GM10266 (cell line): ENCODE results near the gene GRK2.
A peak's percentile ranks its signal among the peaks of the same experiment; 100 is the strongest.

Experiments used
- DNase-seq: peaks from one replicate; pipeline ENCODE4 v3.0.0; 2012; ENCODE audit errors: extremely low spot score
- TF ChIP-seq, protein P1 (sequence below): IDR thresholded peaks from 2 replicates; pipeline ENCODE4 v1.5.1; 2012; ENCODE audit warnings: mild to moderate bottlenecking, low read depth; ENCODE audit not compliant: control insufficient read depth, insufficient read depth; ENCODE audit errors: missing control alignments

GRK2 gene

DNA sequence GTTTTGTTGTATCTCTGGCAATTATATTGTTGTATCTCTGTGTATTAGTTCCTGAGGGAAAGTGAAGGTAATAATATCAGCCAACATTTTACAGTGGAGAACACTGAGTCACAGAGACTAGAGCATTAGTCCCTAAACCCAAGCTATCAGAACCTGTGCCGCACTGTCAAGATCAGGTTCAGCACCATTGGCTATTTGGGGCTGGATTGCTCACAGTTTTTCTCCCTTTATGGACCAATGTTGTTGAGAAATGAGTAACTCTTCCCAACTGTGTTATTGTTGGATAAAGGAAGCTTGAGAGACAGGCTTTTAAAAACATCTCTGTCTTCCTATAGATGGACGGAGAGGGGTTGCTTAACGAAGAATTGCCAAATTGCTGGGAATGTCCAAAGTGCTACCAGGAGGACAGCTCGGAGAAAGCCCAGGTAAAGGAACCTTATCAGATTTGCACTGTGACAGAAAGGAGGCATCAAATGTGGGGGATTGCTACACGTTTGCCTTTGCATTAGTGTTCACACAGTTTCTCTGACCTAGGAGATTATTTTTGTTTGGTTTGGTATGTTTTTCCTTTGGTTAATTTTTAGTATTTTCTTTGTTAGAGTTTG lies 18.2 kb upstream of the GRK2 start:
- TF ChIP-seq, protein P1, sequence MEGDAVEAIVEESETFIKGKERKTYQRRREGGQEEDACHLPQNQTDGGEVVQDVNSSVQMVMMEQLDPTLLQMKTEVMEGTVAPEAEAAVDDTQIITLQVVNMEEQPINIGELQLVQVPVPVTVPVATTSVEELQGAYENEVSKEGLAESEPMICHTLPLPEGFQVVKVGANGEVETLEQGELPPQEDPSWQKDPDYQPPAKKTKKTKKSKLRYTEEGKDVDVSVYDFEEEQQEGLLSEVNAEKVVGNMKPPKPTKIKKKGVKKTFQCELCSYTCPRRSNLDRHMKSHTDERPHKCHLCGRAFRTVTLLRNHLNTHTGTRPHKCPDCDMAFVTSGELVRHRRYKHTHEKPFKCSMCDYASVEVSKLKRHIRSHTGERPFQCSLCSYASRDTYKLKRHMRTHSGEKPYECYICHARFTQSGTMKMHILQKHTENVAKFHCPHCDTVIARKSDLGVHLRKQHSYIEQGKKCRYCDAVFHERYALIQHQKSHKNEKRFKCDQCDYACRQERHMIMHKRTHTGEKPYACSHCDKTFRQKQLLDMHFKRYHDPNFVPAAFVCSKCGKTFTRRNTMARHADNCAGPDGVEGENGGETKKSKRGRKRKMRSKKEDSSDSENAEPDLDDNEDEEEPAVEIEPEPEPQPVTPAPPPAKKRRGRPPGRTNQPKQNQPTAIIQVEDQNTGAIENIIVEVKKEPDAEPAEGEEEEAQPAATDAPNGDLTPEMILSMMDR = no peak

DNA sequence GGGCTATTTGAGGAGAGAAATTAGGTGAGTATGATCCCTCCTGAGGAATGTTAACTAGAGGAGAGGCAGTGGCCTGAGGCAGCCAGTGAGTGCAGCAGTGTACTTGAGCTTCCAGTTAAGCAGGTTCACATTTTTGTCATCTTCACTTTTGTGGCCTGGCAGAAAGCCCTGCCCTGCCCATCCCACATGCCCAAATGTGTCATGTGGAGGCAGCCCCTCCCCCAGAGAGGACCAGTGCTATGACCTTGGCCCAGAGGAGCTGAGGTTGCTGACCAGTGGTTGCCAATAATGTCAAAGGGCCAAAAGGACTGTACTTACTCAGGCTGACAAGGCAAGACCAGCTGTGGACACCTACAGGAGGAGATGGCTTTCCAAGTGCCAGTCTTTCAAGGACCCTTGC lies 17.6 kb upstream of the GRK2 start:
- no peak for DNase-seq
- TF ChIP-seq, protein P1 = no peak

More for the DNA sequence above, 18.2 kb upstream of the GRK2 start:
- no peak for DNase-seq

DNA sequence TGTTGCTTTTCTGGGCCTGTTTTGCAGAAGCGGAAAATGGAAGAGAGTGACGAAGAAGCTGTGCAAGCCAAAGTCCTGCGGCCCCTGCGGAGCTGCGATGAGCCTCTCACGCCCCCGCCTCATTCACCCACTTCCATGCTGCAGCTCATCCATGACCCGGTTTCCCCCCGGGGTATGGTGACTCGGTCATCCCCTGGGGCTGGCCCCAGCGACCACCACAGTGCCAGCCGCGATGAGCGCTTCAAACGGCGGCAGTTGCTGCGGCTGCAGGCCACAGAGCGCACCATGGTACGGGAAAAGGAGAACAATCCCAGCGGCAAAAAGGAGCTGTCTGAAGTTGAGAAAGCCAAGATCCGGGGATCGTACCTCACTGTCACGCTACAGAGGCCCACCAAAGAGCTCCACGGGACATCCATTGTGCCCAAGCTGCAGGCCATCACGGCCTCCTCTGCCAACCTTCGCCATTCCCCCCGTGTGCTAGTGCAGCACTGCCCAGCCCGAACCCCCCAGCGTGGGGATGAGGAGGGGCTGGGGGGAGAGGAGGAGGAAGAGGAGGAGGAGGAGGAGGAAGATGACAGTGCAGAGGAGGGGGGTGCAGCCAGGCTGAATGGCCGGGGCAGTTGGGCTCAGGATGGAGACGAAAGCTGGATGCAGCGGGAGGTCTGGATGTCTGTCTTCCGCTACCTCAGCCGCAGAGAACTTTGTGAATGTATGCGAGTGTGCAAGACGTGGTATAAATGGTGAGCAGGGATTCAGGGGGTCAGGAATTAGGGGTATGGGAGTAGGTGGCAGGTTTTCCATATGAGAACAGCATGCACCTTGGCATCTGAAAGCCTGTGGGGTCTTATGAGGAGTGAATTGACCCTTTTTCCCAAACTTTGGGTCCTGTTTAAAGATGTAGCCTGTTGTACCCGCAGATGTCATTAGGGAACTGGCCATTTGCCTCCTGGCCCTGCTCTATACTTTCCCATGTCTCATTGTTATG lies 15.9 kb upstream of the GRK2 start:
- TF ChIP-seq, protein P1 = no peak
- no peak for DNase-seq

DNA sequence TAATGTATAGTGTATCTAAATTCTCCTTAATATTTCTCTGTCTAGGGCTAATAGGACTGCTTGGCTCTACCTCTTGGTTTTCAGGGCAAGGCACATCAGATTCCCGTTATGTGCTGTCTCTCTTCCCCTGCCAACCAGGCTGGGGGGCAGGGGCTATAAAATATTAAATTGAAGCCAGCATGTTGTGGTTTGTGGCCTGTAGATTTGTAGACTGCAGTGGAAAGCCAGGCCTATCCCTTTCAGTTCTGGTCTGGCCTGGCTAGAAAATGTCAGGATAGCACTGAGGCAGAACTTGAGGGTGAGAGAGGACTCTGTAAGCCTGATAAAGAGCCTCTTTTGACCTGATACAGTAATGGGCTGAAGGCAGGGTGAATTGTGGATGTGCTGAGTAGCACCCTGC lies 14.4 kb upstream of the GRK2 start:
- no peak for DNase-seq
- TF ChIP-seq, protein P1 = no peak

DNA sequence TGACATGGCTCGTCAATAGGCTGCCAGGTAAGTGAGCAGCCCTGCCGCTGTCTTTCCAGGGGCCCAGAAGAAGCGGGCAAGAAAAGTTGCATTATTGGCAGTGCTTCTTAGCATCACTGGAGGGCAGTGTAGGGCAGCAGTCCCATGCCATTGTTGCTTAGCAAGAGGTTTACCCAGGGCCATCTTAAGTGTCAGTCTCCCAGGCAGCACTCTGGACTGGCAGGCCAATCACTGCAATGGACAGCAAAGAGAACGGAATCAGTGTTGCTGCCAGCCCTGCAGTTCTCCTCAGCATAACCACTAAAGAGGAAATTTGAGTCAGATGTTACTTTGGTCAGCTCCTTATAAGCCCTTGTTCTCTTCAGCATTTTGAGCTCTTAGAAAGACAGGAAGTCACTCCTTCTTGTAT lies 13.4 kb upstream of the GRK2 start:
- no peak for DNase-seq
- TF ChIP-seq, protein P1 = peak; percentile 41

DNA sequence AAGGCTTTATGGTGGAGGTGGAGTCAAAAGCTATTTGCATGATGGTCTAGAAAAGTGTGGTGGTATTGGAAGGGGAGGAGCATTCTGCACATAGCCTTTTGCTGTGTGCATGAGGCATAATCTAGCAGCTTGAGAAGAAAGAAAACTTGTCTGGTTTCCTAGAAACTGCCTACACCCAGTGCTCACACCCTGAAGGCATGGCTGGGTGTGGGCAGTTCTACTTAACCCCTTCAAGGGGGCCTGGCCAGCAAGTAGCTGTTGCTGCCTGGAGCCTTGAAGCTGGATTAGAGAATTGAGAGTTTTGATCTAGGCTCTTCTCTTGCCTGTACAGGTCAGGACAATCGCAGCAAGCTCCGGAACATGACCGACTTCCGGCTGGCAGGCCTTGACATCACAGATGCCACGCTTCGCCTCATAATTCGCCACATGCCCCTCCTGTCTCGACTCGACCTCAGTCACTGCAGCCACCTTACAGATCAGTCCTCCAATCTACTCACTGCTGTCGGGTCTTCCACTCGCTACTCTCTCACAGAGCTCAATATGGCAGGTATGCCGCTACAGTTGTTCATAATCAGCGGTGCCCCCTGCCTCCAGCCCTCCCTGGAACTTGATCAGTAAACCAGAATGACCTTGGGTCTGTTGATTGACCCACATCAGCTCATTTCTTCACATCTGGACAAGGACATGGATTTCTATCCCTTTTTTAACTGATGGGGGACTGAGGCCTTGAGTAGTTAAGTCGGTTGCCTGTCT lies 12.2 kb upstream of the GRK2 start:
- no peak for DNase-seq
- TF ChIP-seq, protein P1 = no peak
